8988T (cell line): ENCODE measurements around the gene L2HGDH.
"Not testable (repeated sequence)": the region's sequence is repeated elsewhere in the genome, so short reads cannot be mapped to it uniquely, and the experiment has no call there.

Experiments used
- DNase-seq: peaks from one replicate; pipeline ENCODE4 v3.0.0; 2011

L2HGDH gene

DNA sequence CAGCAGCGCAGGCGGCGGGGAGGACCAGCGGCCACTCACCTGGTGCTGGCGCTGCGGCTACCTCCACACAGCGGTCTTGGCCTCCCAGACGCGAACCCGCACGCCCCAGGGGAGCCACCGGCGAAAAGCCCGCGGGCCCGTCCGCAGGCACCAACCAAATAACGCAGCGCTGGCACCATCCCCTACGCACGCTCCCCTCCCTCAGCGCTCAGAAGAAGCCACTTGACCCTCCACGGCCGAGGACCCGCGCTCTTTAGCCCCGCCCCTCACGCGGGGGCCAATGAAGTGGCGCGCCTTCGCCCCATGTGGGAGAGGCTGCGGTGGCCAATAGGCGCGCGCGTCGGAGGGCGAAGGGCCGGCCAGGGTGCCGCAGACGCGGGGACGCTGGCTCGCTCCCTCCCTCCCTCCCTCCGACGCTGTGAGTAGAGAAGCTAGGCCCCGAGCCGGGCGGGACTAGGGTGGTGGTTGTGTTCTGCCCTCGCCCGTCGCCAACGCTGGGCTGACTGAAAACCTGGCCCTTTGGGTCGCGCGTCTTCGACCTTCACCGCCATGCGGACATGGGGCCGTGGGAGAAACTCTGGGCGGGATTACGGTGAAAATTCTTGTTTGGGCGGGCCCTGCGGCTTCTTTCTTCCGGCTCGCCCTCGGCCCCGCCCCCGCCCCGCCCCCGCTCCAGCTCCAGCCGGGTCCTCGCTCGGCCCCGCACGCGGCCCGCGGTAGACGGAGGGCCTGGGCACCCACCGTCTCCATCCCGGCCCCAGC is at the start of gene L2HGDH, which contains the start of gene DMAC2L:
L2HGDH (minus strand) TSS at position 258 of the 762 bp plus-strand sequence; CDS start at position 179, 79 bp downstream.
DMAC2L (plus strand) TSS at position 353 of the 762 bp plus-strand sequence. CDS start 9,164 bp downstream, outside the sequence.
- peak; percentile 91 for DNase-seq

DNA sequence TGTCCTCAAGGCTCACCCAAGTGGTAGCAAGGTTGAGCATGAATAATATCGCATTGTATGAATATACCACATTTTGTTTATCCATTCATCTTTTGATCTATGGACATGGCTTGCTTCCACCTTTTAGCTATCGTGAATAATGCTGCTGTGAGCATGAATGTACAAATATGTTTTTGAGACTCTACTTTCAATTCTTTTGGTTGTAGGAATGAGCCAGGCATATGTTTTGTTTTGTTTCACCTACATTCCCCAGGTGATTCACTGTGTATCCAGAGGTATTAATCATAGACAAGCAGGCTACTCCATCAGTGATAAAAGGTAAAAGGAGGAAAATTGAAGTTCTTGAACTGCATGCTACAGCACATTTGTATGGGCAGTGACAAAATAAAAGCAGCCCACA is 48.8 kb upstream of the L2HGDH start:
- no peak for DNase-seq

DNA sequence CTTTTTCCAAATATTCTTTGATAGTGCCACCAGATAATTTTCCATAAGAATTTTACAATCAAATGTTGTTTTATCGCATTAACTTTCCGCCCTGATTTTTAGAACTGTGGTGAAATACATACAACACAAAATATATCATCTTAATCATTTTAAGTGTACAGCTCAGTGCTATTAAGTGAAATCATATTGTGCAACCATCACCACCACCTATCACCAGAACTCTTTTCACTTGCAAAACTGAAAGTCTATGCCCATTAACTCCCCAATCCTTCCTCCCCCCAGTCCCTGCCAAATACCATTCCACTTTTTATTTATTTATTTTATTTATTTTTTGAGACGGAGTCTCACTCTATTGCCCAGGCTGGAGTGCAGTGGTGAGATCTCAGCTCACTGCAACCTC is 48.1 kb upstream of the L2HGDH start:
- no peak for DNase-seq

DNA sequence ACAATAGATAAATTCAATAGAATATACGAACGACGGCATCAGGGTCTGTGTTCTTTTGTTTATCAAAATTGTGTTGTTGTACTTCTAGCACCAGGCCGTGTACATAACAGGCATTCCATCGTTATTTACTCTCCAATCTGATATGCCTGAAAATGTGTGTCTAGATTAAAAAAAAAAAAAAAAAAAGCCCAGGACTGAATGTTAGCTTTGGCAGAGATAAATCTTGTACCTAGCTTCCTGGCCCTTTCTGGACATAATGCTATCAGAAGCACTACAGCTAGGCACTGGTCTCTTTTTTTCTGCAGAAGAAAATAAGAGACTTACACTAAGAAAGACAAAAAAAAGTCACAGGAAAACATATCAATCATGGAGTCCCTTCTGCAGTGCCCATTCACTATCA is 47.6 kb upstream of the L2HGDH start:
- no peak for DNase-seq

DNA sequence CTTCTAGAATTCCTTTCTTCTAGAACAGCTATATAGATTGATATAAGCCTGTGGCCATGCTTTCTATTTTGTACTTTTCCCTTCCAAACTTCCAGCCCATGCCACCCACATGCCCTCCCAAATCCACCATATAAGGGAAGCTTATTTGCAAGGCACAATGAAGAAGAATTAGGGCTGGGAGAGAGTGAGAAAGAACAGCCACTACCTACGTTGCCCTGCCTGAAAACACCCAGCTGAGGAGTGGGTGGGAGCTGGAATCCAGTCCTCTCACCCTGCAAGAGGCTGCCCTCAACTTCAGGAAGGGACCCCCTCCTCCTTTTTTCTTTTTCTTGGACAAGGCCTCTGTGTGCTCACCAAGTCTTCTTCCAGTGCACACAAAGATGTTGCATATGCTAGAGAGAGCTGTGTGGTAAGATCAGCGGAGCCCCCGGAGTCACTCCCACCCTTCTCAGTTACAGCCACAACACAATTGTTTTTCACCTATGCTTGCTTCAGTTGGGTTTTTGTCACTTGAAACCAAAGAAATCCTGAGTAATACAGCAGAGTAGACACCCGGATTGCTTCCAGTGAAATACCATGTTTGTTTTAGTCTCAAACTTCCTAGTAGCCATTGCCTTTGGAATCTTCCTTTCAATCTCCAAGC is 45.8 kb upstream of the L2HGDH start:
- DNase-seq, result no peak

DNA sequence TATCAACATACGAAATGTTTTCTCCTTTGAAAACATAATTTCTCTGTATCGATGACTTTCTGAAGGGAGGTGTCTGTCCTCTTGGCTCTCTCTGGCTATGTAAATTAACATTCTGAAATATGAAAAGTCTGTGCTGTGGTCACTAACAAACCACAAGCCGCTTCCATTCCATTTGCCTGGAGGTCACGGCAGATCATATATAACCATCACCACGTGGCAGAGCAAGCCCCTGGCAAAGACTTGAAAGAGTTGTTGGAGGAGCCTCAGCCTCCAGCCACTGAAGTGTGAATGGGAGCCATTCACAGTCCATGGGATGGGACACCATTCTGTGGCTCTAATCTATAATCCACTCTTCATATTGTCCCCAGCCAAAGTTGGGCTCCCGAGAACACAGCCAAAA is 45.1 kb upstream of the L2HGDH start:
- DNase-seq, result no peak

DNA sequence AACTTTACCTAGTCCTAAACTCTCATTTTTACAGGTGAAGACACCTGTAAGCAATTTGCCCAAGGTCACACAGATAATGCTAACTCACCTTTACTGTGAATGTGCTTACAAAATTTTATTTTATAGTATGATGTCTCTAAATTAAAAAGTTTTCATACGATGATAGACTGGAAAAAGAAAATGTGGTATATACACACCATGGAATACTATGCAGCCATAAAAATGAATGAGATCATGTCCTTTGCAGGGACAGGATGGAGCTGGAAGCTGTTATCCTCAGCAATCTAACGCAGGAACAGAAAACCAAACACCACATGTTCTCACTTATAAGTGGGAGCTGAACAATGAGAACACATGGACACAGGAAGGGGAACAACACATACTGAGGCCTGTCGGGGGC is 44.3 kb upstream of the L2HGDH start:
- not testable (repeated sequence) for DNase-seq

DNA sequence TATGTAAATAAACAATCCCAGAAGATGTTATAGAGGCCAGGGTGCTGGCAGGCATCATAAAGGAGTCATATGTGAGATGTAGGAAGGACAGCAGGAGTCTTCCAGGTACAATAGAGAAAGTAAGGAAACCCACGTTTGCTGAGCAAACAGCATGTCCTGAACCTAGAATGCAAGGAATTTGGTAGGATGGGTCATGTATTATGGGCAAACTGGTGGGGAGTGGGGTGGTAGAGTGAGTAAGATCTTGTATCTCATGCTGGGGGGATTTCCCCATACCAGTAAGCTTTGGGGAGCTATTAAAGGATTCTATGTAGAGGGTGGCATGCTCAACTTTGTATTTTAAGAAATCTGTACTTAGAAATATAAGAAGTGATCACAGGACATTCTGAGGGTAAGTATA is 43.7 kb upstream of the L2HGDH start:
- DNase-seq, result no peak

DNA sequence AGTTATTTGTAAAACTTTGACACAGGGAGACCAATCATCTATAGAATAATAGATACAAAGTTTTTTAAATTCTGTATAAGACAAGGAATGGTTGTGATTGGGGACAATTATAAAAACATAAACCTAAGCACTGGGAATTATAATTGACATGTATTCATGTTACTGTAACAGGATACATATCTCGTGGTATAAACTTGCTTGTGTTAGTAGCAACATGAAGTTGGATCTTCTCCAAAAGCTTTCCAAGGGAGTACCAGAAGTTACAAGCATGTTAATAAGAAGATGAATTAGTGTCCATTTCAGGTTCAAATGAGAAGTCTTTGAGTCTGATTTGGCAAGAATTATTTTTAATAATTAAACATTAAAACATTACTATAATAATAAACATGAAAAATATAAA is 42.5 kb upstream of the L2HGDH start:
- no peak for DNase-seq

DNA sequence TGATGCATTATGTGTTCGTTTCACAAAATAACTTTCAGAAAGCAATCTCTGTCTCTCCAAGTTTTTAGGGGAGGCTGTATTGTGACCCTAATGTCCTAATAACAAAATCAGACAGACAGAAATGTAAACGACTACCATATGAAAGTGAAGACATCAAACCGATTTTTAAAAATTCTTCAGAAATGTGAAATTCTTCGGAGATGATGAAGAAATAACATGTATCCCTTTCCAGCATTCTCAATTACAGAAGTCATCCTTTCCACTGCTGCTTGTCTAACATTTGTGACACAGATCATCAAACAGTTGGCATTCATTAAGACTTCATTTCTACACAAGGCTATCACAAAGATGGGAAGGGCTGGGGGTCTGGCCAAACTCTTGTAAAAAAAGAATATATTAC is 41.1 kb upstream of the L2HGDH start:
- no peak for DNase-seq

DNA sequence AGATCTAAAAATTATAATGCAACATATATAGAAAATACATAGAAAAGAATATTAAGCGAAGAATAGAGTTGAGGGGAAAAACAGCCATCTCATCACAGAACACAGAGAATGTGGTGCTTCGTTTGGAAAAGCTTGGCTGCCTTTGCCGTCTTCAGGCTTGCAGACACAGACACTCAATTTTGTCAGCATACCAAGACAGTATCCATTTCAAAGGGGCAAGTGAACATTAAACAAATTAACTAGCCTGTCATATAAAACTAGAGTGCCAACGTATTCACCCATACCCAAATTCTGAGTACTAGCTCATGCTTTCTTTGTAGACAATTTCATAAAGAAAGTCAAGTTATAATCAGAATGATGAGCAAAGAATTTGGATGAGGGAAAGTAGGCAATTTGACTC is 40.6 kb upstream of the L2HGDH start:
- no peak for DNase-seq

DNA sequence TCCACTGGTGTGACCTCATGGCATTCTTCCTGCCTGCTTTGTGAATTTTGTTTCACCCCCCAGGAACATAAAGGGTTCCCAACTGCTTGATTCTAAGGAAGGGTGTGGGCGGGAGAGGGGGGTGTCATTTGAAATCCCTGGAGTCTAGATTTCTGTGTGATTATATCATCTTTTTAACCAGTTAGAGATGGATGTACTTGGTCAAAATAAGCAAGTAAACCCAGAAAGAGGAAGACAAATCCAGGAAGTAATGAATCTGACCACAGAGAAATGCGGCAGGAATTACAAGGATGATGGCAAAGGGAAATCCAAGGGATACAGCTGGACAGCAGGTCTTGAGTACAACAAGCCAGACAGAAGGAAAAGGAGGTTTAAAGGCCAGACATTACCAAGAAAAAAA is 38.9 kb upstream of the L2HGDH start:
- no peak for DNase-seq

DNA sequence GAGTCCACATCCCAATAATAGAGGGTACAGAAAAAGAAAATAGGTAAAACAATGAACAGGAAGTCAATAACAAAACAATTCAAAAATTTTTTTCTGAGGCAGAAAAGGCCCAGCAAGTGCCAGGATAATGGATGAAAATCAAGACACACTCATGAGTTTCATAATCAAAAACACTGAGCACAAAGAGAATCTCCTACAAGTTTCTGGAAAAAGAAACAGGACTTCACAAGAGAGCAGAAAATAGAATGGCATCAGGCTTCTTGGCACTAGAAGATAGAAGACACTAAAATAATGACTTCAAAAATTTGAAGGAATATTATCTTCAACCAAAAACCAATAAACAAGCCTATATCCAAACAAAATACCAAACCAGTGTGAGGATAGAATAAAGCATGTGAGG is 36.9 kb upstream of the L2HGDH start:
- DNase-seq, result no peak

DNA sequence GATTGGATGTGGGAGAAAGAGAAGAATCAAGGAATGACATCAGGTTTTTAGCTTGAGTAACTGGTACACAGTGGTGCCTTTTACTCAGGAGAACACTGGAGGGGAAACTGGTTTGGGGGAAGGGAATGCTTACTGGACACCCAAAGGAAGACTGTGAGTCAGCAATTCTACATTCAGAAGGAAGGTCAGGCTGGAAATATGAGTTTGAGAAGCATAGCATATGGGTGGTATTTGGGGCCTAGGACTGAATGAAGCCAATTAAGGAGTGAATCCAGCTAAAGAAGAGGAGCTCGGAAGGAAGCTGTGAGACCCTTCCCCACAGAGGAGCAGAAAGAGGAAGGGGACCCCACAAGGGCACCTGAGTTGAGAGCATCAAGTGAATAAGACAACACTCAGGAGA is 35.5 kb upstream of the L2HGDH start:
- DNase-seq, result no peak

DNA sequence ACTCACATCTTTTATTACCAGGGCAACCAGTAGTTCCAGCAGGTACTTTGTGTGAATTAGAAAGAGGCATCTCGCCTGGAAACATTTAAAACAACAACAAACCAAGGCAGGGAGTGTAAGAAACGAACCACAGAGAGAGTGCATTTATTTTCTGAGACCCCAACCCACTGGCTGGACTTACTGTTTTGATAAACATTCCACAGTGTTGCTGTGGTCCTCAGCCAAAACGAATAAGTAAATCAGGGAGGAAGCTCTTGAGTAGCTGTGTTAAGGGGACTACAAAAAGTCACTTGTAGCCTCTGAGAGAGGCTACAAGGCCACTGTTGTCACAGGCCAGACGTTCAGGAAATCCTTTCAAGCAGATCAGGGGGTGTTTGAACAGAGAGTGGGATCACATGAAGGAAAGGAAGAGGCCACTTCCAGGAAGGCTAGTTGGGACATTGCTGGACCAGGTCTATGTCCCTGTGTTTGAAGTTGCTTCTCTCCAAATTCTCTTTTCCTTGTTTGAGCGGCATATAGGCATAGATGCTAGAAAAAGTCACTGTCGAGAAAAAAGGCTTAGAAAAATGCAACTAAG is 33.9 kb upstream of the L2HGDH start:
- DNase-seq, result no peak

DNA sequence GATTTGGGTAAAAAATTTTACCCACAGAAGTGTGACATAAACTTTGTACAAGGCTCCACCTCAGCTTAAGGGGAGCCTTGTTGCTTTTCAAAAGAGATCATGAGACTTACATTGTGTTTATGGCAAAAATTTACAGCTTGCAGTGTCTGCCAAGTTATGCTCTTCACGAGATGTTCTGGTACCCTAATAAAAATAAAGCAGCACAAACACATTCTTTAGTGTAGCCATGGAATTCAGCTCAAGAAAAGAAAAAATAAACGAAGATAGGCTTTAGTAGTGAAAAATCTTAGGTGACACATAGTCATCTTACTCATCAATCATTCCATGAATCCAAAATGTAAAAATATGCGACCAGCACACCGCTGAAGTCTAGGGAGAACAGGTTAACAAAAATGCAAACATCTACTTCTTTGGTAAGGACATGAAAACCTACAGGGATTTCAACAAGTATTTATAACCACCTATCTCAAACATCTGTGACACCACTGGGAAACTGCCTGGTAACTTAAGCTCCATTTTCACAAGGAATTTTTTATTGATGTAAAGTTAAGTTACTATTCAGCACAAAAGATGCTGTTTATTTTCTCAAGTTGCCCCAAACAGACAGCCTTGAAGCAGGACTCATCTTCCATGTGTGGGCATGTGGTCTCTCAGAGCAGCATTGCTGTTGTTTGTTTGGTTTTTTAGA is 33.0 kb upstream of the L2HGDH start:
- no peak for DNase-seq

DNA sequence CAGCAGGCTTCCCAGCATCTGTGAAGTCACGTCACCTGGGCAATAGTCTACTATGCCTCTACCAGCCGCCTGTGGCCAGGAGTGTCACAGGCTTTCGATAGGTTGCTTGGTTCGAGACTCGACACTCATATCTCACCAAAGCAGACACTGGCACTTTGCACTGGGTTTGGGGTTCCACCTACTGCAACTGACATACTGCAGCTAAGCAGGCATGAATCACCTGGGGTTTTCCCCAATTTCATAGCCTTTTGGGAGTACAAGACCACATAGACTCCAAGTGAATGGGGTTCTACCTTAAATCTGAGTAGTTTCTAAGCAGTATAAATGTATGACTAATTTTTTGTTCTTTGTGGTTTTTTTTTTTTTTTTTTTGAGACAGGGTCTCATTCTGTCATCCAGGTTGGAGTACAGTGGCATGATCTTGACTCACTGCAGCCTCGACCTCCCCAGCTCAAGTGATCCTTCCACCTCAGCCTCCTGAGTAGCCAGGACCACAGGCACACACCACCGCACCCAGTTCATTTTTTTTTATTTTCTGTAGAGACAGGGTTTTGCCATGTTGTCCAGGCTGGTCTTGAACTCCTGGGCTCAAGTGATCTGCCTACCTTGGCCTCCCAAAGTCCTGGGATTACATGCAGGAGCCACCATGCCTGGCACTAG is 32.2 kb upstream of the L2HGDH start:
- no peak for DNase-seq

DNA sequence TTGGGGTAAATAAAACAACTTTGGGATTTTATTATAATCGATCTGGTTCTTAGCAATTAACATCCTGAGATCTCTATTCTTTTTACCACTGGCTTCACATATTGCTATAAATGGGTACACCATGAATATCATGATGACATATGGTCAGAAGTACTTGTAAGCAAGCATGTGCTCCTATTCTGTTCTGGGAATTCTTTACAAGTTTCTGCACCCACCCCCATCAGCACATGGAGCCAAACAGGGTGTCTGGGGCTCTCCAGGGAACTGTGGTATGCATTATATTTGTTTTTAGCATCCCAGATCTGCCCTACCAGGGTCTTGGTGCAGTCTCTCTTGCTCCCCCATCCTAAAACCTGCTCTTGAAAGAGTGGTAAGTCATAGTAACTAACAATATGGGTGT is 31.4 kb upstream of the L2HGDH start:
- no peak for DNase-seq

DNA sequence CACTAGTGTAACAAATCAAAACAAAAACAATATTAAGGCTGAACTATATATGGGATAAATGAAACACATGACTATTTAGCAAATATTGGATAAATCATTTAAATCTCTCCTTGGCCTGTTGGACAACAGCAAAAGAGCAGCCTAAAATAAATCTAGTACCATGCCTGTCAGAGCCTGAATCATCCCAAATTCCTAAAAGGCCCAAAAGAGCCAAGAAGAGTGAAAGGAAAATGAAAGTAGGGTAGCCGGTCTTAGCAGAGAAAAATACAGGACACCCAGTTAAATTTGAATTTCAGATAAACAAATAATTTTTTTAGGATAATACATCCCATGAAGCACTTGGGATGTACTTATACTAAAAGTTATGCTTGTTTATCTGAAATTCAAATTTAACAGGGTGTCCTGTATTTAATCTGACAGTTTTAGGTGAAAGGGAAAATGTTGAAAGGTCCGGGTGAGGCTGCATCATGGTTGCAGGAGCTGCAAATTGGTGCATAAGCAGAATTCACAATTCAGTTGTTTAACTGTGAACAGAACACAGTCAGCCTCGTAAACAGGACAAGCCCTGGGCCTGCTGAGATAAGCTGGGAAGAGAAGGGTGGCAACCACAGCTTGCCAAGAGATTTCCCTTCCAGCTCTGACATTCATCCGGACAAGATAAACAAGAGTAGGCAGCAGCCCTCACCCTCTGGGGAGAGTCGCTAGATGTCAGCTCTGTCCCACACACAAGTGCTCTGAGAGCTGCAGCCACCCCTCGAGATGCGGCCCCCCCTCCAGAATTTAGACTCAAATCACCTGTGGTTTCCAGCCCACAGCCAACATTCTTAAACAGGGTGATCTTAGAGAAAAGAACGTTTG is 30.4 kb upstream of the L2HGDH start:
- DNase-seq, result peak; percentile 24

DNA sequence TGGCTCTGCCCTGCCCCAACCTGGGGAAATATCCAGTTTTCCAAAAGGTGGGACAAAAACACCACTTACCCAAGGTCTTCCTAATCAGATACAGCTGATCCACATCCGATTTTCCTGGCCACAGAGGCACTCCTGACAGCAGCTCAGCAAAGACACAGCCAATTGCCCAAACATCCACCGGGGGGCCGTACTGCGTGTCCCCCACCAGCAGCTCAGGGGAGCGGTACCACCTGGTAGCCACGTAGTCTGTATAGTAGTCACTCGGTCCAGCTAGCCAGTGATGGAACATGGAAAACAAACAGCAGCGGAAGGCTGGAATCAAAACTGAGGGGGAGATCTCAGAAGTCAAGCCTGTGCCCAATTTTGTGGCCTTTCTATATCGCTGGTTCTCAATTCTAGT is 28.9 kb upstream of the L2HGDH start:
- DNase-seq, result peak; percentile 24

DNA sequence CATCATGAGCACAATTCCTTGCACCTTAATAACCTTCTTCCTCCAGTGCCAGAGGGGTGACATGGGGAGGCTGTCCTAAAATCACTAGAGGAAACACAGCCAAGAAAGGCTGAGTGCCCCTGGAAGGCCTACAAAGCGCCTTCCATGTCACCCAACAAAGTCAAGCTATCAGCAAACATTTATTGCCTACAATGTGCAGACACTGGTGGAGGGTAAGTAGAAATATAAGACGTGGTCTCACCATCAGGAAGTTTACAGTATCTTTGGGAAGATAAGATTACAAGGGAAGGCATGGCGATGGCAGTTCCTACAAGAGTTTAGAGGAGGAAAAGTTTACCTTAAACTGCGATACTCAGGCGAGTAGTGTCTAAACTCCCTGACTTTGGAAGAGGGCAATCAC is 28.0 kb upstream of the L2HGDH start:
- no peak for DNase-seq

DNA sequence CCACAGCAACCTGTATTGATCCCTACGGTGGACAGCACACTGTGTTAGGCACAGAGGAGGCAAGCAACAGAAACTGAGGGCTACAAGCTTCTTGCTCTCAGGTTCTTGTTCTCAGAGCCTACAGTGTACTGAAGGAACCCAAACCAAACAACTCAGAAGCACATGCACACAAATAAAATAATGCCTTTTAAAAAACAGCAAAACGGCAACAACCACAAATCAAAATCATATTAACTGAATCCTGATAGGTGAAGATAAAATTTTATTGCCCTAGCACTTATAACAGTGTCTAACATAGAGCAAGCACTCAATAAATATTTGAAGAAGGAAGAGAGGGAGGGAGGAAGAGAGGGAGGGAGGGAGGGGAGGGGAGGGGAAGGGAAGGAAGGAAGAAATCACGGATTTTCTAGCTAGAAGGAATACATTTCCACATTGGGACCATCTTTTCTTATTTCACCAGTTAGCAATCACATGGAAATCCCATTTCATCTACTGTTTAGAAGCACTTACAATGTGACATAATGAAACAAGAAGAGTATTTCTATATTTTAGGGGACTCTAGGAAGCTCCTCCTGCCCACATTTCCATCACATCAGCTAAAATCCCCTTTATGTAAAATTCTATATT is 27.3 kb upstream of the L2HGDH start:
- DNase-seq, result no peak
